K562 (cell line): ENCODE measurements around the gene COMMD10. TPM values are rescaled to one million over a fixed set of nuclear protein-coding genes. Genes with fewer than 3 reads are reported as not detected.
A peak's percentile ranks its signal among the peaks of the same experiment; 100 is the strongest.

ENCODE experiments used
- ATAC-seq: fragments of 200-7000 bp; cut with Tn5 transposase; 3 replicates; pipeline ENCODE4 v1.9.1; 2020; ENCODE audit warnings: moderate library complexity
- BruUV-seq: library from RNA; stranded (reverse); fragments of 400-500 nt; replicated peaks from 2 replicates; lab custom pipeline; 2021; lab: Mats Ljungman, UMichigan
- CTCF ChIA-PET: fragments of 300-600 bp; formaldehyde crosslinking; extraction: SDS; loops from one replicate; lab custom pipeline; 2021; ENCODE audit warnings: low intra/inter-chr PET ratio; lab: Yijun Ruan, JAX
- POLR2A ChIA-PET: fragments of 300-600, 350-650 bp; sonication (Branson Sonifier 250); formaldehyde crosslinking; extraction: SDS; loops from one replicate; lab custom pipeline; 2021; ENCODE audit warnings: antibody characterized with exemption, inconsistent platforms; lab: Yijun Ruan, JAX
- DNase-seq, 4 experiments: peaks; one replicate each; pipeline versions ENCODE4 v3.0.0 to v3.0.0-alpha.2; 2011 to 2018; ENCODE audit warnings: low spot score in 3 of 4, mixed read lengths in 3 of 4; ENCODE audit errors: extremely low read depth in 1 of 4
- FAIRE-seq: peaks from 2 replicates; lab custom pipeline; 2011; peaks lifted over from hg19 to GRCh38; lab: Jason Lieb, UNC
- H2AFZ ChIP-seq: 2 replicates; pipeline ENCODE4 v1.6.0; 2011; ENCODE audit warnings: low read depth, low read length, control low read depth, inconsistent platforms
- H3K27ac ChIP-seq: fragments of 200-600 bp; 3 replicates; pipeline ENCODE4 v1.8.0; 2011; ENCODE audit warnings: low read depth, mild to moderate bottlenecking, control low read depth, inconsistent platforms, low read length, moderate library complexity, mixed read lengths; ENCODE audit errors: extremely low read depth
- H3K27me3 ChIP-seq, 2 experiments: fragments of 300-600 bp in 1 of 2; 2 replicates in 1 of 2; 3 replicates in 1 of 2; pipeline versions ENCODE4 v1.6.0 to v1.8.0; 2011; ENCODE audit warnings: inconsistent platforms in 2 of 2, low read length in 2 of 2, mild to moderate bottlenecking in 1 of 2, mixed read lengths in 1 of 2, moderate library complexity in 1 of 2; ENCODE audit not compliant: control insufficient read depth in 2 of 2, insufficient read depth in 2 of 2
- H3K36me3 ChIP-seq: fragments of 300-600 bp; 3 replicates; pipeline ENCODE4 v1.8.0; 2011; ENCODE audit warnings: mild to moderate bottlenecking, low read length, inconsistent platforms; ENCODE audit not compliant: control insufficient read depth, insufficient read depth
- H3K4me1 ChIP-seq, 2 experiments: fragments of 200-600 bp in 1 of 2; replicated peaks in 1 of 2; 2 replicates in 1 of 2; 3 replicates in 1 of 2; pipeline versions ENCODE4 v1.5.1 to v1.8.0; 2011; ENCODE audit warnings: inconsistent platforms in 2 of 2, low read length in 2 of 2, mild to moderate bottlenecking in 1 of 2, mixed read lengths in 1 of 2, moderate library complexity in 1 of 2; ENCODE audit not compliant: control insufficient read depth in 2 of 2, insufficient read depth in 2 of 2
- H3K4me2 ChIP-seq: 2 replicates; pipeline ENCODE4 v1.6.1; 2011; ENCODE audit warnings: low read length, control low read depth, inconsistent platforms, mixed read lengths; ENCODE audit not compliant: insufficient read depth
- H3K4me3 ChIP-seq: fragments of 200-600 bp; sonication (generic), shearing (Covaris generic); 2 replicates; pipeline ENCODE4 v1.5.1; 2016; ENCODE audit warnings: control low read depth, inconsistent platforms
- H3K79me2 ChIP-seq: fragments of 200-600 bp; 3 replicates; pipeline ENCODE4 v1.8.0; 2011; ENCODE audit warnings: low read length, inconsistent platforms; ENCODE audit not compliant: control insufficient read depth, insufficient read depth
- H3K9ac ChIP-seq, 2 experiments: 2 replicates each; pipeline versions ENCODE4 v1.6.0 to v1.6.1; 2011; ENCODE audit warnings: low read depth in 2 of 2, low read length in 2 of 2, control low read depth in 1 of 2, inconsistent platforms in 1 of 2, mild to moderate bottlenecking in 1 of 2, mixed read lengths in 1 of 2; ENCODE audit not compliant: insufficient read depth in 1 of 2
- H3K9me1 ChIP-seq: one replicate; pipeline ENCODE4 v1.6.0; 2011; ENCODE audit warnings: inconsistent platforms, mild to moderate bottlenecking, low read length, moderate library complexity; ENCODE audit not compliant: control insufficient read depth, insufficient read depth
- H3K9me3 ChIP-seq: replicated peaks from 2 replicates; pipeline ENCODE4 v1.5.1; 2011; ENCODE audit warnings: low read depth, low read length, inconsistent platforms; ENCODE audit not compliant: control insufficient read depth, insufficient read depth
- H4K20me1 ChIP-seq: replicated peaks from 2 replicates; pipeline ENCODE4 v1.6.1; 2011; ENCODE audit warnings: low read length, inconsistent platforms, mixed read lengths; ENCODE audit not compliant: control insufficient read depth, insufficient read depth
- BRD9 ChIP-seq: fragments of 450-650 bp; IDR thresholded peaks from 2 replicates; pipeline ENCODE4 v1.6.1; 2018; ENCODE audit warnings: low read depth; ENCODE audit not compliant: partially characterized antibody
- CBX1 ChIP-seq: sonication (generic); IDR thresholded peaks from 2 replicates; pipeline ENCODE4 v1.6.1; 2016; ENCODE audit warnings: antibody characterized with exemption, low read depth, mild to moderate bottlenecking
- CEBPB ChIP-seq: fragments of 450-650 bp; IDR thresholded peaks from 2 replicates; pipeline ENCODE4 v1.6.1; 2016; ENCODE audit warnings: missing genetic modification characterization, missing compliant biosample characterization
- CEBPG ChIP-seq, 3 experiments: fragments of 200-800 bp in 1 of 3; sonication (Bioruptor generic) in 1 of 3; sonication (generic) in 1 of 3; formaldehyde crosslinking in 1 of 3; IDR thresholded peaks in 2 of 3; conservative IDR thresholded peaks in 1 of 3; 2 replicates each; pipeline versions ENCODE4 v1.6.1 to v1.8.0; 2016 to 2022; ENCODE audit warnings: missing compliant biosample characterization in 2 of 3, missing genetic modification characterization in 2 of 3, mild to moderate bottlenecking in 1 of 3, missing genetic modification reagents in 1 of 3
- CHD2 ChIP-seq: IDR thresholded peaks from 2 replicates; pipeline ENCODE4 v1.6.1; 2011; ENCODE audit warnings: low read depth, low read length
- ETS2 ChIP-seq: IDR thresholded peaks from 2 replicates; pipeline ENCODE4 v1.6.1; 2016; ENCODE audit warnings: borderline replicate concordance, missing genetic modification characterization, mild to moderate bottlenecking, moderate library complexity, missing compliant biosample characterization; ENCODE audit not compliant: poor library complexity, severe bottlenecking
- GABPB1 ChIP-seq: sonication (generic); formaldehyde crosslinking; IDR thresholded peaks from 2 replicates; pipeline ENCODE4 v1.8.0; 2022; ENCODE audit warnings: mild to moderate bottlenecking, missing genetic modification reagents
- HOXB6 ChIP-seq: fragments of 250-450 bp; sonication (Bioruptor Pico); IDR thresholded peaks from 2 replicates; pipeline ENCODE4 v1.5.1; 2022; ENCODE audit warnings: mild to moderate bottlenecking, borderline replicate concordance
- NR3C1 ChIP-seq: sonication (generic); formaldehyde crosslinking; IDR thresholded peaks from 2 replicates; pipeline ENCODE4 v1.8.1; 2022; ENCODE audit warnings: missing genetic modification reagents
- U2AF1 ChIP-seq: fragments of 200-400 bp; formaldehyde crosslinking; optimal IDR thresholded peaks from 2 replicates; pipeline ENCODE3; 2017; ENCODE audit warnings: mild to moderate bottlenecking, low read depth, low read length, moderate library complexity
- WGBS: fragments of 100-300 bp; shearing (Covaris generic); methylation state at CpG from one replicate; pipeline ENCODE4 v1.1.6; 2016; ENCODE audit warnings: low coverage, mixed read lengths; ENCODE audit not compliant: insufficient coverage; ENCODE audit errors: missing lambda C conversion rate; 5-methylcytosine and 5-hydroxymethylcytosine counted together
- in situ Hi-C: fragments of 300-500 bp; cut with MboI; formaldehyde crosslinking; loops from 4 replicates; pipeline ENCODE4 v1.15.0; 2018; ENCODE audit warnings: inconsistent platforms, mixed read lengths
- intact Hi-C: fragments of 100-400 bp; cut with micrococcal nuclease; formaldehyde crosslinking; loops from 2 replicates; pipeline ENCODE4 v1.14.2; 2022
- polyA plus RNA-seq, 8 experiments: library from polyadenylated mRNA; depleted of rRNA in 4 of 8; stranded (reverse) in 5 of 8; unstranded in 3 of 8; fragments of >200 nt; fragmentation: Nextera tagmentation in 2 of 8; fragmentation: Illumina TruSeq in 1 of 8; extraction: Ambion mirVana in 2 of 8; extraction: Trizol in 1 of 8; gene quantifications; 2 replicates each; pipeline versions ENCODE4 v1.2.1 to v1.2.3, GENCODE V29; 2011 to 2014; ENCODE audit warnings: inconsistent platforms in 1 of 8, missing spikeins in 1 of 8
- total RNA-seq, 7 experiments: library from RNA; depleted of rRNA in 6 of 7; stranded (reverse); fragments of >200 nt in 6 of 7; fragmentation: Illumina TruSeq in 2 of 7; extraction: Trizol in 2 of 7; gene quantifications; 2 replicates each; pipeline versions ENCODE4 v1.2.1 to v1.2.3, GENCODE V29; 2011 to 2021; ENCODE audit warnings: low replicate concordance in 1 of 7
- TF ChIP-seq, protein P1 (sequence below): fragments of 450-650 bp; IDR thresholded peaks from 2 replicates; pipeline ENCODE4 v1.7.1; 2018; ENCODE audit warnings: mild to moderate bottlenecking, low read depth; ENCODE audit not compliant: partially characterized antibody

COMMD10 gene
- total and polyA plus RNA-seq, 9 of the 15 experiments (the other 6 are each of a cell fraction or from before 2014, with no cell fraction given), result 17.9 to 101 (median 28.0) TPM

DNA sequence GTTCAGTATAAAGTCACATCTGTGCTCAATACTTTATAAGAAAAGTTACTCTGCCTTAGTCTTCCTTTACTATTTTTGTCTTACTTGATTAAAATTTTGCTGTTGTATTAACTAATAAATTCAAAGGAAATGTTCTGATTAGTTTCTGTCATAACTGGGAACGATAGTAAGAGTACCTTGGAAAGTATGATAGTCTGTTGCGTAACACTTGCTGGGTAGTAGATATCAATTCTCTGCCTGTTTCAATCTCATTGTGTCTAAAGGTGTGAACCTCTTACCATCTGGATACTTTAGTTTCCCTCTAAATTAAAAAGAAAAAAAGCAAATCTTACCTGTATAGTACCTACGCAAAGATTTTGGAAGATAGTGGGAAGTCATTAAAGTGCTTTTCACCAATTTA, 48.5 kb downstream of the COMMD10 start:
- WGBS, result 85% methylated on average over 3 of the region's 3 CpGs
- in situ Hi-C loops, result loop anchor here (25.0 kb wide), 1 partner anchor 804 kb away; no protein-coding TSS in a partner anchor
- H3K9me3 ChIP-seq, result no peaks in the 10 kb centered on the region
- intact Hi-C loops, result loop anchor here (10.0 kb wide), 2 partner anchors 362 to 422 kb away; no protein-coding TSS in a partner anchor
- H3K4me2 ChIP-seq, result no peak overlapping the region
- no peaks in the 10 kb centered on the region for H3K9me1 ChIP-seq
- no peaks in the 10 kb centered on the region for H4K20me1 ChIP-seq
- H3K27ac ChIP-seq, result no peak overlapping the region
- H3K9ac ChIP-seq, result no peak overlapping the region
- BruUV-seq, result no TSS peak
- no peak for FAIRE-seq
- ChIA-PET POLR2A (no interaction called here), CTCF (no interaction called here)
- no peak for DNase-seq
- H3K27me3 ChIP-seq, result no peaks in the 10 kb centered on the region
- TF ChIP-seq NR3C1 (CRISPR knock-in tag) (no peak), GABPB1 (no peak), CEBPG (CRISPR knock-in tag; IDR thresholded peaks at IDR 0.05) (no peak), CEBPG (tag; conservative IDR thresholded peaks at IDR 0.05 in 1 of 2, IDR thresholded peaks at IDR 0.05 in 1 of 2) (peak in 1 of 2 experiments; percentile 93; a peak in 3 of 4 replicates), ETS2 (no peak), HOXB6 (CRISPR knock-in tag) (no peak), U2AF1 (no peak), BRD9 (no peak), CBX1 (no peak), CHD2 (no peak), CEBPB (peak; percentile 86)
- TF ChIP-seq, protein P1, sequence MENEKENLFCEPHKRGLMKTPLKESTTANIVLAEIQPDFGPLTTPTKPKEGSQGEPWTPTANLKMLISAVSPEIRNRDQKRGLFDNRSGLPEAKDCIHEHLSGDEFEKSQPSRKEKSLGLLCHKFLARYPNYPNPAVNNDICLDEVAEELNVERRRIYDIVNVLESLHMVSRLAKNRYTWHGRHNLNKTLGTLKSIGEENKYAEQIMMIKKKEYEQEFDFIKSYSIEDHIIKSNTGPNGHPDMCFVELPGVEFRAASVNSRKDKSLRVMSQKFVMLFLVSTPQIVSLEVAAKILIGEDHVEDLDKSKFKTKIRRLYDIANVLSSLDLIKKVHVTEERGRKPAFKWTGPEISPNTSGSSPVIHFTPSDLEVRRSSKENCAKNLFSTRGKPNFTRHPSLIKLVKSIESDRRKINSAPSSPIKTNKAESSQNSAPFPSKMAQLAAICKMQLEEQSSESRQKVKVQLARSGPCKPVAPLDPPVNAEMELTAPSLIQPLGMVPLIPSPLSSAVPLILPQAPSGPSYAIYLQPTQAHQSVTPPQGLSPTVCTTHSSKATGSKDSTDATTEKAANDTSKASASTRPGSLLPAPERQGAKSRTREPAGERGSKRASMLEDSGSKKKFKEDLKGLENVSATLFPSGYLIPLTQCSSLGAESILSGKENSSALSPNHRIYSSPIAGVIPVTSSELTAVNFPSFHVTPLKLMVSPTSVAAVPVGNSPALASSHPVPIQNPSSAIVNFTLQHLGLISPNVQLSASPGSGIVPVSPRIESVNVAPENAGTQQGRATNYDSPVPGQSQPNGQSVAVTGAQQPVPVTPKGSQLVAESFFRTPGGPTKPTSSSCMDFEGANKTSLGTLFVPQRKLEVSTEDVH, result no peak
- H3K4me3 ChIP-seq, result no peak overlapping the region
- no peaks in the 10 kb centered on the region for H3K79me2 ChIP-seq
- no peaks in the 10 kb centered on the region for H3K4me1 ChIP-seq
- no peaks in the 10 kb centered on the region for H3K36me3 ChIP-seq
- no peak overlapping the region for H2AFZ ChIP-seq
- no peak for ATAC-seq
